HG03060 (cell line): ENCODE data around the gene TNFRSF8.
"Not testable (repeated sequence)": the region's sequence is repeated elsewhere in the genome, so short reads cannot be mapped to it uniquely, and the experiment has no call there.

ENCODE experiments used
- ATAC-seq: cut with Tn5 transposase; IDR thresholded peaks from one replicate; pipeline ENCODE4 v1.9.1; 2021; ENCODE audit warnings: low read depth, moderate number of reproducible peaks; ENCODE audit not compliant: unreplicated experiment

Gene TNFRSF8

DNA sequence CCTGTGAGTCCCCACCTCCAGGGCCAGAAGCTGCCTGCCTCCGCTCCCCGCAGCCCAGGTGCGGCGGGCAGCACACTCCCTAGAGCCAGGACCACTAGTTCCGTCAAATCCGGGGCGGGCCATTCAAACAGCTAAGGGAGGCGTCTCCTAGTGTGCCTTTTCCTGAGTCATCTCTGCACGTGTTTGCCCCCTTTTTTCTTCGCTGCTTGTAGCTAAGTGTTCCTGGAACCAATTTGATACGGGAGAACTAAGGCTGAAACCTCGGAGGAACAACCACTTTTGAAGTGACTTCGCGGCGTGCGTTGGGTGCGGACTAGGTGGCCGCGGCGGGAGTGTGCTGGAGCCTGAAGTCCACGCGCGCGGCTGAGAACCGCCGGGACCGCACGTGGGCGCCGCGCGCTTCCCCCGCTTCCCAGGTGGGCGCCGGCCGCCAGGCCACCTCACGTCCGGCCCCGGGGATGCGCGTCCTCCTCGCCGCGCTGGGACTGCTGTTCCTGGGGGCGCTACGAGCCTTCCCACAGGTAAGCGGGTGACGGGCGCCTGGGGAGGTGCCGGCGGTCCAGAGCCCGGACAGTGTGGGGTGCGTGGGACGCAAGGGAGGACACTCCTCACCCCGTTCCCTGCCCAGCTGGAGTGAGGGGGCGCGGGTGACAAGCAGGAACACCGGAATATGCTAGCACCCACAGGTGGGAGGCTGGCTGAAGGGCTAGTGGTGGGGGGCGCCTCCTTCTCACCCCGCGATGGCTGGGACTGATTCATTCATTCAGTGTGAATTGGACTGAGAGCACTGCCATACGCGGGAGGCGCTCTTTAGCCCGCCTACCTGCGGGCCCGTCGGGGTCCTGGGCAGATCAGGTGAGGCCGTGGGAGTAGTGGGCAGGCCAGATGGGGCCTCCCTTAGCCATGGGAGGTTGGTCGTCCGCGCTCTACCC is at the start of gene TNFRSF8:
TNFRSF8 (plus strand) TSS at position 163 of the 932 bp plus-strand sequence; CDS start at position 459, 296 bp downstream.
- no peak for ATAC-seq

DNA sequence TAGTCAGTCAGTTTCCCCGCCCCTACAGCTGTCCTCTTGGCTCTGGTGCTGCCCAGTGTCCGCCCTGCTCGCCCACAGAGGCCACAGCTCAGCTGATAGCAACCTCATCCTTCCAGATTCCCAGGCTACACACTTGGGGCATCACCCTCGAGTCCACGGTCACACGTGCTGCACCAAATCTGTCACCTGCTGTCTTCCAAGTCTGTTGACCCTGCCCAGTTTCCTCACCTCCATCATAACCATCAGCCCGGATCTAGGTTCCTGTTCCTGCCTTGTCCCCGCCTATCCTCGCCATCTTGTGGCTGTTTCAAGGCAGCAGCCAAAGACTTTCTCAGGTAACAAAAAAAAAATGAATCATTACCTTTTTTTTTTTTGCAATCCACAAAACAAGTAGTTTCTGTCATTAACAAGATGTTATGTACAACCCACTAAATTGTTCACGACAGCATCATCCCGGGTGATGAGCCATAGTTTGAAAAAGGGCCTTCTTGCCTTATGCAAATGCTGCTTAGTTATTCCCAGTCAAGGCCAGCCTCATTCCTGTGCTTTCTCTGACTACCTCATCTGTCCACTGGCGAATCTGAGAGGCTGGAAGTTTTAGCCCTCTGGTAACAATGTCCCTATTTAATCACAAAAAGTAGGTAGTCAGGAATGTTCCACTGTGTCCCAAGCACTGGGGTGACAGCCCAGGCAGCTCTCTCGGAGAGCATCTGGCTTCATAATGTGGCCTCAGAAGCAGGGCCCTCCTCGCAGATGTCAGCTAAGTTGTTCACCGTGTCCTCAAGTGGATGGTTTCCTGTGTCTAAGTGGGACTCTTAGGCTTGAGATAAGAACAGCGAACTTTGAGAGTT is 48.7 kb upstream of the TNFRSF8 start:
- ATAC-seq, result no peak

DNA sequence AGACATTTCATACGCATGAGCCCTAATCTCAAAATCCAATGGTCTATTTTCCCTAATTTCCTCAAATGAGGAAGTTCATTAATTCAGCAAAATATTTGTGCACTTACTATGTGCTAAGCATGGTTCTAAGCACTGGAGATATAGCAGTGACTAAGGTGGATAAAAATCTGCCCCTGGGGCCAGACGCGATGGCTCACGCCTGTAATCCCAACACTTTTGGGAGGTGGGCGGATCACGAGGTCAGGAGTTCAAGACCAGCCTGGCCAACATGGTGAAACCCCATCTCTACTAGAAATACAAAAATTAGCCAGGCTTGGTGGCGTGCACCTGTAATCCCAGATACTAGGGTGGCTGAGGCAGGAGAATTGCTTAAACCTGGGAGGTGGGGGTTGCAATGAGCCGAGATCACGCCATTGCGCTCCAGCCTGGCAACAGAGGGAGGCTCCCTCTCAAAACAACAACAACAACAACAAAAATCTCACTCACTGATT is 48.1 kb upstream of the TNFRSF8 start:
- ATAC-seq, result no peak

DNA sequence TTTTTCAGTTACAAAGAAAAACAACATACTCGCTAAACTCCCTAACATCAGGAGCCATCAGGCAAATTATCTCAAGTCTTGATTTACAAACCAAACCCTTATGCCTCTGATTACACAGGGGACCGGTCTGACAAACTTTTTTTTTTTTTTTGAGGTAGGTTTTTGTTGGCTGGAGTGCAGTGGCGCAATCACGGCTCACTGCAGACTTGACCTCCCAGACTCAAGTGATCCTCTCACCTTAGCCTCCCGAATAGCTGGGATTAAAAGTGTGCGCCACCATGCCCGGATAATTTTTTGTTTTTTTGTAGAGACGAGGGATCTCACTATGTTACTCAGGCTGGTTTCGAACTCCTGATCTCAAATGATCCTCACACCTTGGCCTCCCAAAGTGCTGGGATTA is 47.6 kb upstream of the TNFRSF8 start:
- no peak for ATAC-seq

DNA sequence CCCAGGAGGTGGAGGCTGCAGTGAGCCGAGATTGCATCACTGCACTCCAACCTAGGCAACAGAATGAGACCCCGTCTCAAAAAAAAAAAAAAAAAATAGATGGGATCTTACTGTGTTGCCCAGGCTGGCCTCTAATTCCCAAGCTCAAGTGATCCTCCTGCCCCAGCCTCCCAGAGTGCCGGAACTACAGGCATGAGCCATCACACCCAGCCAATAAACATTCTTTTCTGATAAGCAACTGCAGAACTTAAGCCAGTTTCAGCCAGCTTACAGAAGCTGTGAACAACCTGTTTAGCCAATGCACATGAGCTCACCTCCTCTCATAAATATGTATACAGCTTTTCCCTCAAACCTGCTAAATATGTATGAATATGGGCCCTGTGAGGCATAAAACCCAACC is 46.9 kb upstream of the TNFRSF8 start:
- ATAC-seq, result no peak

DNA sequence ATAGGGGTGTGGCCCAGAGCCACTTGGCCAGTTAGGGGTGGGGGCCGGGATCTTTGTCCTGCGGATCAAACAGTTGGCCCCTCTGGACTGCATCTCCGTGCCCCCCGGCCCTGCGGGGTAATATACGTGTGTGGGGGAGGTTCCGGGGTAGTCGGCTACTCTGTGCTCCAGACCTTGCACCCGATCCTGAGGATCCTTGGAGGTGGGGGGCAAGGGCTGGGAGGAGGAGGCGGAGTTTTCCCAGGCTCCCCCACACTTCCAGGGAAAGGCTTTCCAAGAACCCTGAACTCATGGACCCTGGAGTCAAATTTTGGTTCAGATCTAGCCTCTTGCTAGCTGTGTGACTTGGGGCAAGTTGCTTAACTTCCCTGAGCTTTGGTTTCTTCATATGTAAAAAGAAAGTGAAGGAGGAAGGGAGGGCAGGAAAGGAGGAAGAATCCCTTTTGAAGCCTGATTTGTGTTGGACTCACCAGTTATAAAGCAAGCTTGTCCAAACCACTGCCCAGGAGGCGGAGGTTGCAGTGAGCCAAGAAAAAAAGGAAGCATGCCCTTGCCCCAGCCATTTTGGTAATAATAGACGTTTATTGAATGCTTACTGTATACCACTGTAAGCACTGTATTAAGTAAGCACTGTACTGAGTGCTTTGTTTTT is 43.1 kb upstream of the TNFRSF8 start:
- ATAC-seq, result no peak

DNA sequence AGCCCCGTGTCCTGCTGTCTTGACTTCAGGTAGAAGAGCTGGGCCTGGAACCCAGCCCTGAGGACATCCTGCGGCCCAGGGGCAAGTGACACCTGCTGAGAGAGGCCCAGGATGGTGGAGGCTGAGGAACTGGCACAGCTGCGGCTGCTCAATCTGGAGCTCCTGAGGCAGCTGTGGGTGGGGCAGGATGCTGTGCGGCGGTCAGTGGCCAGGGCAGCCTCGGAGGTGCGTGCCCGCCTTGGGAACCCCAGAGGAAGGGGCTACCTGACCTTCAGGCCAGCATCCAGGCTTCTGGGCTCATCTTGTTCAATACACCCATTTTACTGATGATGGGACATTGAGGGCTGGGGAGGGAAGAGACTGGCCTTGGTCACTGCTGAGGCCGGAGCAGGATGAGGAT is 41.5 kb upstream of the TNFRSF8 start:
- no peak for ATAC-seq

DNA sequence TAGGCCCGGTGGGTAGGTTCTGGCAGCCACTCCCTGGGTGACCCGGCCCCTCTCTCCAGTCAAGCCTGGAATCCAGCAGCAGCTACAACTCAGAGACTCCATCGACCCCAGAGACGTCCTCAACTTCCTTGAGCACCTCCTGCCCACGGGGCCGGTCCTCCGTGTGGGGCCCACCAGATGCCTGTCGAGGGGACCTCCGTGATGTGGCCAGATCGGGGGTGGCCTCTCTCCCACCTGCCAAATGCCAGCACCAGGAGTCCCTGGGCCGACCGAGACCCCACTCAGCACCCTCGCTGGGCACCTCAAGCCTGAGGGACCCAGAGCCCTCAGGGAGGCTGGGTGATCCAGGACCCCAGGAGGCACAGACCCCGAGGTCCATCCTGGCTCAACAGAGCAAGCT is 41.1 kb upstream of the TNFRSF8 start:
- ATAC-seq, result no peak

DNA sequence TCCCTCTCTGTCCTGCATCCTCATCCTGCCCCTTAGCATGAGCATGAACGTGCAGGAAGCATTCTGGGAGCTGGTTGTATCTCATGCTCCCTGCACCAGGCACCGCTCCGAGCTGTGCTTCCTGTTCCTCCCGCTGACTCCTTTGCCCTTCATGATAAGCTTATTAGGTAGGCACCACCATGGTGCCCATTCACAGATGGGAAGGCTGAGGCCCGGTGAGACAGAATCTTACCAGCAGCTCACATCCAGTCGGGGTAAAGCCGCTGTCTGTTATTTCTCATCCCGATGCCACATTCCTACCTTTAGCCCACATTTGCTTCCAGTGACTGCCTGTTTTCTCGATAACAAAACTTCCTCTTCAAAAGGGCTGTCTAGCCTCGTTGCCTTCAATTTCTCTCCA is 36.5 kb upstream of the TNFRSF8 start:
- no peak for ATAC-seq

DNA sequence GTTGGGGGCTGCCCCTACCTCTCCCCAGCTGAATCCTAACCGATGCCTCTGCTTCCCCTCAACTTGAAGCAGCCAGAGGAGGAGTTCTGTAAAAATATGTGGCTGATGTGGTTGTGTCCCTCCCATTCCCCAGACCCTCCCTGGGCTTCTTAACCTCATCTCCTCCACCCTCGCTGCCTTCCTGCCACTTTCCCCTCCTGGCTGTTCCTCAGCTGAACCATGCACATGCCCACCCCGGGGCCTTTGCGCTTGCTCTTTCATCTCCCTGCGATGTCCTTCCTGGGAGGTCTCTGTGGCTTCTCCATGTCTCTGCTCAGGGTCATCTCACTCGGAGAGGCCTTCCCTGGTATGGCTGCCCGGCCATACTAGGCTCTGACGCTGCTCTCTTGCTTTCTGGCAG is 34.9 kb upstream of the TNFRSF8 start:
- no peak for ATAC-seq

DNA sequence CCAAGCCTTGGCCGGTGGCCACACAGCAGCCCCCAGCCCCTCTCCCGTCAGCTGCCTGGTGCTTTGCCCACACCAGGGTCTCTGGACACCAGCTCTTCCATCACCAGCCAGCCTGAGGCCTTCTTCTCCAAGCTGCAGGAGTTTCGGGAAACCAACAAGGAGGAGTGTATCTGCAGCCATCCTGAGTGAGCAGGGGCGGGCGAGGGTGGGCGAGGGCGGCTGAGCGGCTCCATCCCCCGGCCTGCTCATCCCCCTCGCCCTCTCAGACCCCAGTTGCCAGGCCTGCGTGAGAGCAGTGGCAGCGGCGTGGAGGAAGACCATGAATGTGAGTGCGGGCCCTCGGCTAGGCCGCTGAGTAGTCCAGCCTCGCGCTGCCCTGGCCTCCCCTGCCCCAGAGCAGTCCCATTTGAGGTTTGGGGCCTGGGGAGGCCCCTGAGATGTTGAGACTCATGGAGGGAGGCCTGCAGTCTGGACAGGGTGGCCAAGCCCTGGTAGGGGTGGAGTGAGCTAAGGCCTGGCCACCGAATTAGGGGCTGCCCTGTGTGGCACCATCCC is 34.1 kb upstream of the TNFRSF8 start:
- ATAC-seq, result no peak

DNA sequence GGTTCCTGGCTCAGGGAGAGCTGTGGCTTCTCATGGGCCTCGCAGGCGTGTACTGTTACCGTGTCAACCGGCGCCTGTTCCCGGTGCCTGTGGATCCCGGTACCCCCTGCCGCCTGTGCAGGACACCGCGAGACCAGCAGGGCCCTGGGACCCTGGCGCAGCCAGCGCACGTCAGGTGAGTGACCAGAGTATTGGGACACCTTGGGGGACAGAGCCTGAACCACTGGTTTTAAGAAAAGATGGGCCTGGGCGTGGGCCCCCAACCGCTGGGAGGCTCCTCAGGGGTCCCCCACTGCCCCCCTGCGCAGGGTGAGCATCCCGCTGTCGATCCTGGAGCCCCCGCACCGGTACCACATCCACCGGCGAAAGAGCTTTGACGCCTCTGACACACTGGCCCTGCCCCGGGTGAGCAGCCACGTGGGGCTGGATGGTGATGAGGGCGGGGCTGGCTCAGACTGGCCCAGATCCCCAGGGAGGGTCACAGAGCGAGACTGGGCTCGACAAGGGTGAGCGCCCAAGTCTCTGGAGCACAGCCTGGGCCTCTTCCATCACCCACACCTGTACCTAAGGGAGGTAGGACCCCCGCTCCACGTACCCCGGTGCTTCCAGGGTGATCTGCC is 33.3 kb upstream of the TNFRSF8 start:
- no peak for ATAC-seq

DNA sequence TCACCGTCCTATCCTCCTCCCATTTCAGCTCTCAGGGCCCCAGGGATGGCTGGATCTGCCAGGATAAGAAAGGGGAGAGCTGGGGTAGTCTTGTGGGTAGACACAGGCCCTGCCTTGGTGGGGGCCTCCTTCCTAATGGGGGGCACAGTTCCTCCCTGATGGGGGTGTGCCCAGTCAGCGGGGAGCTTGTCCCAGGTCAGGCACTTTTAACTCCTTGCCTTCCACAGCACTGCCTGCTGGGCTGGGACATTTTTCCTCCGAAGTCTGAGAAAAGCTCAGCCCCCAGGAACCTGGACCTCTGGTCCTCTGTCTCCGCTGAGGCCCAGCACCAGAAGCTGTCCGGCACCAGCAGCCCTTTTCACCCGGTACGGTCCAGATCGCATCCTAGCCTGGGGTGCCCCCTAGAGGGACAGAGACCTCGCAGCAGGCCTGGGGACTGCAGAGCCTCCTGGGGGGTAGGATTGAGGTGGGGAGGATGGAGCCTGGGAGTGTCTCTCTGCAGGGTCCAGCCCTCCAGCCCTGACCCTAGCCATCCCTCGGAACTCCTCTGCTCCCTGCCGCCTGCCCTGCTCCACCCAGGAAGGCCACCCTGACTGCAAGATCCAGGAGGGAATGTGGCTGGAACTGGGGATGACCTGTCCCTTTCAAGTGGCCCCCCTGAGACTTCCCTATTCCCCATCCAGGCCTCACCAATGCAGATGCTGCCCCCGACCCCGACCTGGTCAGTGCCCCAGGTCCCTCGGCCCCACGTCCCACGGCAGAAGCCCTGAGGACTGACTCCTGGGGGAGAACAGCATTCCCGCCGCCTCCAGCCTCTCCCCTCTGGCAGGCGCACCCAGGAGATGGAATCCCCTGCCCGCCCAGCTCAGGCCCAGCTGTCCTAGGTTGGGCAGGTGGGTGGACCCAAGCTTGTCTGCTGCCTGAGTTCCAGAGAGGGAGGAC is 31.8 kb upstream of the TNFRSF8 start:
- ATAC-seq, result no peak

DNA sequence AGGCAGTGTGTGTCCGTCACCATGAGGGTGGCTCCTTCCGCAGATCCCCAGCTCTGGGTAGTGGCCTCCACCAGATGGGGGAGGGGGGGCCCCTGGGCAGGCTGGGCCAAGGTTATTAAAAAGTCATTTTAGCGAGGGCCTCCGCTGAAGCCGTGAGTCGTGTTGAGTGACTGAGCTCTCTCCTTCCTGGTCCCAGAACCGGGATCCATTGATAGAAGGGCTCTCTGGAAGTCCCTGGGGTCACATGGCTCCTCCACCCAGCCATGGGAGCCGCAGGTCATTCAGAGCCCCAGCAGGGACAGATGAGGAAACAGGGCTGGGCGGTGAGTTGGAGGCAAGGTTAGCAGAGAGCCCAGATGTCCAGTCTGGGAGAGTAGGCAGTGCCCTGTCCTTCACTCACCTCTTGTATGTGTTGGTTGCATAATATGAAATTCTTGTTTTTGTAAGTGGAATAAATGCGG is 30.9 kb upstream of the TNFRSF8 start:
- ATAC-seq, result no peak

DNA sequence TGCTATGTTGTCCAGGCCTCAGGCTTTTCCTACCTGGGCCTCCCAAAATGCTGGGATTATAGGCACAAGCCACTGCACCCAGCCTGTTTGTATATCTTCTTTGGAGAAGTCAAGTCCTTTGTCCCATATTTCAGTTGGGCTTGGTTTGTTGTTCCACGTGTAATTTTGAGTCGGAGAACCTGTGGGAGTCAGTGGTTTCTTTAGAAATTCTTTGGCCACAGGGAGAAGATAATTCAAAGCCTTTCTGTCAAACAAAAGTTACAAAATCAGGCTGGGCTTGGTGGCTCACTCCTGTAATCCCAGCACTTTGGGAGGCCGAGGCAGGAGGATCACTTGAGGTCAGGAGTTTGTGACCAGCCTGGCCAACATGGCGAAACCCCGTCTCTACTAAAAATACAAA is 29.7 kb upstream of the TNFRSF8 start:
- not testable (repeated sequence) for ATAC-seq

DNA sequence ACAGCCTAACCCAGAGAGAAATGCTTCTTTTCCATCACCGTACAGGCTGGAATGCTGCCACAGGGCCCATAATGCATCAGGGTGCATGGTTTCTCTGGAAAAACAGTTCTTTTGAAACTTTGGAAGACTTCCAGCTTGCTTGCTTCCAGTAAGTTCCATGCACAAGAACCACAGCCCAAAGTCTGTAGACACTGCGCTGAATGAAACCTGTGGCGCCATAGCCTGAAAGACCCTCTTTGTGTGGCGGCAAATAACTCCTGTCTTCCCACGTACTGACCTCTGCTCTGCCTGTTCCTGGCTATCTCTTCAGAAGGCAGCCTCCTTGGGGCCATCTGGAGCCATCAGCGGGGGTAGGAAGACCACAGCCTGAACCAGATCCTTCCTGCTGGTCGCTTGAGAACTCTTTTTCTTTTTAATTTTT is 28.7 kb upstream of the TNFRSF8 start:
- ATAC-seq, result no peak

DNA sequence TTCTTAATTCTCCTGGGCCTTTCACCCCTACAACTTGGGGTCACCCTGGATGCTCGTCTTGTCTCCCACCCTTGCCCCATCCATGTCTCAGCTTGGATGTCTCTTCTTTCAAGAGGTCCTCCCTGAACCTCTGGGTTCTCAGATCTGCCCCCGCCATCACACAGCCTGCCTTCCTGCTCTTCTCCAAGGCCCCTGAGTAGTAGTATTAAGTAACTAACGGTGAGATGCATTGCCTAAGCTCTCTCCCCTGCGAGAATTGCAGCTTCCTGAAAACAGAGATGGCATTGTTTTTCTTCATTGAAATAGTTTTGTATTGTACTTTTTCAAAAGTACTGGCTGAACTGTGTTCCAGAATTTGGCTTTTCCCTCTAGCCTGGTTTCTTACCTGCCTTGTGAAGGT is 27.8 kb upstream of the TNFRSF8 start:
- ATAC-seq, result no peak

DNA sequence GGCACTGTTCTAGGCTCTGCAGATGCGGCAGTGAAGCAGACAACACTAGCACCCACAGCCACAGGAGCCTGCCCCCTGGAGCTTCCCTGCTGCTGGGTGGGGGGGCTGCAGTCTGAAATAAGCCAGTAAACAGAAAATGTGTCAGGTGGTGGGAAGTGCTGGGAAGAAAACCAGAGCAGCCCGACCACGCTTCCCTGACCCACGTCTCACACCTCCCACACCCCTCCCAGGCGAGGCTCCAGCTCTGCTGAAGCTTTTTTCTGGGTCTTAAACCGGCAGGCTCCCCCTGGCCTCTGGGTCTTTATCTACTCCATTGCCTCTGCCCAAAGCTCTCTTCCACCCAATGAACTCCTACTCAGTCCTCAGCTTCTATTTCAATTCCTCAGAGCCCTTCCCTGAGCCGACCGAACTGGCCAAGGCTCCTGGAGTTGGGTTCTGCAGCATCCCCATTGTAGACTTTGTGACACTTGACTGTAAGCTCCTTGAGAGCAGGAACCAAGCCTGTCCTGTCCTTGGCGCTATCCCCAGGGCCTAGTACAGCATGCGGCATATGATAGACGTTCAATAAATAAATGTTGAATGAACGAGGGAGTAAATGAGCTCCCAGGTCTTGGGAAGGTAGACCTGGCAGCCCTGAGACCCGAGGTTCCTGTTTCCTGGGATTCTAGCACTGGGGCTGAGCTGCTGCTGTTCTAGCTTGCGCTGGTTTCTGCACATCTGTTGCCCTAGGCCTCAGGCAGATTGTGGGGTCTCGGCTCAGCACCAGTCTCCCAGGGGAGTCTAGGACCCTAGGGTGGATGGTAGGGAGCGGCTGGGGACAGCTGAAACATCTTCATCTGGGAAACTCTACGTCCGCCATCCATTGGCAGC is 25.4 kb upstream of the TNFRSF8 start:
- ATAC-seq, result no peak
